Neuronal stem cell (in vitro differentiated cells): ENCODE results near the gene ANXA4.

Experiments used
- DNase-seq: peaks from one replicate; pipeline ENCODE4 v3.0.0-alpha.2; 2013; ENCODE audit warnings: low spot score
- H2AFZ ChIP-seq: one replicate; pipeline ENCODE4 v1.6.1; 2013; ENCODE audit warnings: mild to moderate bottlenecking, low read length, inconsistent platforms
- H2AK5ac ChIP-seq: 2 replicates; pipeline ENCODE4 v1.6.1; 2013; ENCODE audit warnings: low read depth, mild to moderate bottlenecking, inconsistent platforms, low read length, moderate library complexity, mixed read lengths
- H2BK120ac ChIP-seq: 2 replicates; pipeline ENCODE4 v1.6.1; 2013; ENCODE audit warnings: low read depth, mild to moderate bottlenecking, inconsistent platforms, low read length, moderate library complexity, mixed read lengths
- H2BK12ac ChIP-seq: one replicate; pipeline ENCODE4 v1.6.1; 2013; ENCODE audit warnings: low read length, inconsistent platforms
- H2BK15ac ChIP-seq: 2 replicates; pipeline ENCODE4 v1.6.1; 2013; ENCODE audit warnings: mild to moderate bottlenecking, low read length, inconsistent platforms, mixed read lengths
- H2BK5ac ChIP-seq: one replicate; pipeline ENCODE4 v1.6.1; 2013; ENCODE audit warnings: inconsistent platforms, mild to moderate bottlenecking, low read length, moderate library complexity
- H3K14ac ChIP-seq: one replicate; pipeline ENCODE4 v1.6.1; 2013; ENCODE audit warnings: low read length, inconsistent platforms
- H3K18ac ChIP-seq: 2 replicates; pipeline ENCODE4 v1.6.1; 2013; ENCODE audit warnings: low read length, inconsistent platforms
- H3K23ac ChIP-seq: 2 replicates; pipeline ENCODE4 v1.6.1; 2013; ENCODE audit warnings: low read depth, mild to moderate bottlenecking, mixed read lengths, low read length, inconsistent platforms; ENCODE audit not compliant: poor library complexity
- H3K27ac ChIP-seq: replicated peaks from 3 replicates; pipeline ENCODE4 v1.5.1; 2013; ENCODE audit warnings: low read length, inconsistent platforms
- H3K27me3 ChIP-seq, 3 experiments: 2 replicates each; pipeline ENCODE4 v1.6.1; 2013; ENCODE audit warnings: low read length in 3 of 3, mild to moderate bottlenecking in 2 of 3, inconsistent platforms in 1 of 3, low read depth in 1 of 3, mixed read lengths in 1 of 3, moderate library complexity in 1 of 3; ENCODE audit not compliant: control insufficient read depth in 3 of 3, insufficient read depth in 3 of 3
- H3K36me3 ChIP-seq, 2 donors: replicated peaks in 1 of 2; 2 replicates each; pipeline ENCODE4 v1.6.1; 2013; ENCODE audit warnings: low read length in 2 of 2; ENCODE audit not compliant: control insufficient read depth in 2 of 2, insufficient read depth in 2 of 2
- H3K4ac ChIP-seq: 2 replicates; pipeline ENCODE4 v1.6.1; 2013; ENCODE audit warnings: inconsistent platforms, mild to moderate bottlenecking, low read length, moderate library complexity
- H3K4me1 ChIP-seq, 2 donors: 1 replicate in 1 of 2; 2 replicates in 1 of 2; pipeline ENCODE4 v1.6.1; 2013; ENCODE audit warnings: low read length in 2 of 2, low read depth in 1 of 2; ENCODE audit not compliant: control insufficient read depth in 2 of 2, insufficient read depth in 1 of 2
- H3K4me2 ChIP-seq: one replicate; pipeline ENCODE4 v1.6.1; 2013; ENCODE audit warnings: mild to moderate bottlenecking, low read length, inconsistent platforms; ENCODE audit not compliant: insufficient read depth, poor library complexity, severe bottlenecking
- H3K4me3 ChIP-seq, 2 donors: 2 replicates each; pipeline ENCODE4 v1.5.1; 2013; ENCODE audit warnings: low read length in 2 of 2, mild to moderate bottlenecking in 2 of 2, inconsistent platforms in 1 of 2, moderate library complexity in 1 of 2
- H3K79me1 ChIP-seq: one replicate; pipeline ENCODE4 v1.6.1; 2013; ENCODE audit warnings: low read depth, mild to moderate bottlenecking, inconsistent platforms, low read length, moderate library complexity
- H3K9ac ChIP-seq: one replicate; pipeline ENCODE4 v1.6.1; 2013; ENCODE audit warnings: mild to moderate bottlenecking, low read depth, low read length, inconsistent platforms; ENCODE audit not compliant: poor library complexity
- H3K9me3 ChIP-seq, 2 donors: replicated peaks in 1 of 2; 2 replicates each; pipeline versions ENCODE3 to v1.6.1; 2013; ENCODE audit warnings: low read length in 2 of 2, mild to moderate bottlenecking in 2 of 2, inconsistent platforms in 1 of 2, low read depth in 1 of 2, mixed read lengths in 1 of 2, moderate library complexity in 1 of 2; ENCODE audit not compliant: control insufficient read depth in 2 of 2, insufficient read depth in 1 of 2
- H4K8ac ChIP-seq: one replicate; pipeline ENCODE4 v1.6.1; 2013; ENCODE audit warnings: low read depth, mild to moderate bottlenecking, inconsistent platforms, low read length, moderate library complexity
- H4K91ac ChIP-seq: one replicate; pipeline ENCODE4 v1.6.1; 2013; ENCODE audit warnings: low read length, low read depth, mild to moderate bottlenecking, inconsistent platforms; ENCODE audit not compliant: poor library complexity
- WGBS, 2 donors: extraction: QIAGEN DNeasy Blood & Tissue Kit; methylation state at CpG; one replicate each; pipeline ENCODE4 v1.1.7; 2013; ENCODE audit warnings: missing lambda C conversion rate in 2 of 2, mixed read lengths in 1 of 2; ENCODE audit not compliant: insufficient read length in 2 of 2, insufficient replicate concordance in 1 of 2; ENCODE audit errors: extremely low coverage in 2 of 2; 5-methylcytosine and 5-hydroxymethylcytosine counted together

Gene ANXA4

GRCh38 chr2:69694894-69695849, 46.8 kb upstream of the ANXA4 start:
- Histone ChIP-seq H3K4ac (no peak overlapping the region), H3K27me3 (no peaks in the 10 kb centered on the region), H3K4me1 (no peaks in the 10 kb centered on the region), H2AFZ (no peak overlapping the region), H3K14ac (no peak overlapping the region), H3K4me3 (no peak overlapping the region), H4K91ac (no peak overlapping the region), H3K79me1 (no peaks in the 10 kb centered on the region), H2BK15ac (no peak overlapping the region), H3K18ac (no peak overlapping the region), H2BK5ac (no peak overlapping the region), H3K23ac (no peak overlapping the region), H3K36me3 (no peaks in the 10 kb centered on the region), H3K9me3 (no peaks in the 10 kb centered on the region), H3K4me2 (no peak overlapping the region), H2AK5ac (no peak overlapping the region), H3K27ac (no peak overlapping the region), H4K8ac (no peak overlapping the region), H2BK12ac (no peak overlapping the region), H3K9ac (no peak overlapping the region), H2BK120ac (no peak overlapping the region)
- WGBS, 2 donors = no CpG with 5 or more reads among the region's 12 CpGs
- no peak for DNase-seq

- WGBS, 2 donors = no CpG with 5 or more reads among the region's 2 CpGs
- no peak overlapping the region for H3K4me2 ChIP-seq
- no peak for DNase-seq
These were observed 46.1 kb upstream of the ANXA4 start for GRCh38 chr2:69695850-69696216.

GRCh38 chr2:69700381-69700780, 41.6 kb upstream of the ANXA4 start:
- H3K4me1 ChIP-seq = no peaks in the 10 kb centered on the region
- H2BK15ac ChIP-seq = no peak overlapping the region
- WGBS, 2 donors = no CpG with 5 or more reads among the region's 5 CpGs
- no peak overlapping the region for H3K14ac ChIP-seq
- H2AFZ ChIP-seq = no peak overlapping the region
- no peaks in the 10 kb centered on the region for H3K9me3 ChIP-seq
- H4K8ac ChIP-seq = no peak overlapping the region
- H3K23ac ChIP-seq = no peak overlapping the region
- H3K79me1 ChIP-seq = no peaks in the 10 kb centered on the region
- H3K9ac ChIP-seq = no peak overlapping the region
- no peak overlapping the region for H3K18ac ChIP-seq
- H2BK12ac ChIP-seq = no peak overlapping the region
- H2AK5ac ChIP-seq = no peak overlapping the region
- H3K27me3 ChIP-seq = no peaks in the 10 kb centered on the region
- H2BK5ac ChIP-seq = no peak overlapping the region
- H3K4me3 ChIP-seq = no peak overlapping the region
- no peak overlapping the region for H3K4me2 ChIP-seq
- H4K91ac ChIP-seq = no peak overlapping the region
- no peak overlapping the region for H2BK120ac ChIP-seq
- H3K27ac ChIP-seq = no peak overlapping the region
- DNase-seq = no peak
- H3K36me3 ChIP-seq = no peaks in the 10 kb centered on the region
- H3K4ac ChIP-seq = no peak overlapping the region

More at GRCh38 chr2:69695850-69696216, 46.1 kb upstream of the ANXA4 start:
- Histone ChIP-seq H2BK120ac (no peak overlapping the region), H3K36me3 (no peaks in the 10 kb centered on the region), H3K14ac (no peak overlapping the region), H3K27ac (no peak overlapping the region), H3K4me1 (no peaks in the 10 kb centered on the region), H4K91ac (no peak overlapping the region), H2AK5ac (no peak overlapping the region), H3K79me1 (no peaks in the 10 kb centered on the region), H3K9ac (no peak overlapping the region), H3K27me3 (no peaks in the 10 kb centered on the region), H4K8ac (no peak overlapping the region), H3K9me3 (no peaks in the 10 kb centered on the region), H3K4ac (no peak overlapping the region), H2BK5ac (no peak overlapping the region), H3K18ac (no peak overlapping the region), H2BK15ac (no peak overlapping the region), H2AFZ (no peak overlapping the region), H2BK12ac (no peak overlapping the region), H3K4me3 (no peak overlapping the region), H3K23ac (no peak overlapping the region)

DNA sequence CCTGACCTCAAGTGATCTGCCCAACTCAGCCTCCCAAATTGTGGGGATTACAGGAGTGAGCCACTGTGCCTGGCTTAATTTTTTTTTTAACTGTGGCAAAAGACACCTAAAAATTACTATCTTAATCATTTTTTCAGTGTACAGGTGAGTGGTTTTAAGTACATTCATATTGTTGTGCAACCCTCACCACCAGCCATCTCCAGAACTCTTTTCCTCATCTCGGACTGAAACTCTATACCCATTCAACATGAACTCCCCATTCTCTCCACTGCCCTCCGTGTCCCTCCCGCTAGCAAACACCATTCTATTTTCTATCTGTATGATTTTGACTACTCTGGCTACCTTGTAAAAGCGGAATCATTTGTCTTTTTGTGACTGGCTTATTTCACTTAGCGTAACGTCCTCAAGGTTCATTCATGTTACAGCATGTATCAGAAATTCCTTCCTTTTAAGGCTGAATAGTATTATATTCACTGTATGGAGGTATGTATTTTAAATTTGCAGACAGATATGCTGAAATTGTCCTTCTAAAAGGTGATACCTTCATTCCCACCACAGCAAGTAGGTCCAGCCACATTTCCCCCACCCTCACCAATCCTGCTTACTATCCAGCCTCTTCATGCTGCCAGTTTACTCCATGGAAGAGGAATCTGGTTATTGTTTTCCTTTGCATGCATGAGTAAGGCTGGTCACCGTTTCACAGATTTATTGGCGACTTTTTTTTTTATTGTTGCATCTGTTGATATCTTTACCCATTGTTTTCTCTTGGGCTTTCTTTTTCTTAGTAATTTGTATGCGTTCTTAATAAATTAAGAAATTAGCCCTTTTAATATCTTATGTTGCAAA, 40.6 kb upstream of the ANXA4 start:
- H4K8ac ChIP-seq = no peak overlapping the region
- no peak overlapping the region for H2BK15ac ChIP-seq
- no peak overlapping the region for H3K4me3 ChIP-seq
- no peaks in the 10 kb centered on the region for H3K27me3 ChIP-seq
- no peak overlapping the region for H3K4me2 ChIP-seq
- no peak overlapping the region for H3K18ac ChIP-seq
- H2AFZ ChIP-seq = no peak overlapping the region
- no peak overlapping the region for H2AK5ac ChIP-seq
- no peak overlapping the region for H3K27ac ChIP-seq
- WGBS, 2 donors = no CpG with 5 or more reads among the region's 9 CpGs
- no peaks in the 10 kb centered on the region for H3K36me3 ChIP-seq
- DNase-seq = no peak
- H4K91ac ChIP-seq = no peak overlapping the region
- H3K14ac ChIP-seq = no peak overlapping the region
- no peak overlapping the region for H3K9ac ChIP-seq
- H2BK5ac ChIP-seq = no peak overlapping the region
- no peaks in the 10 kb centered on the region for H3K79me1 ChIP-seq
- H3K4me1 ChIP-seq = no peaks in the 10 kb centered on the region
- H2BK12ac ChIP-seq = no peak overlapping the region
- no peaks in the 10 kb centered on the region for H3K9me3 ChIP-seq
- no peak overlapping the region for H2BK120ac ChIP-seq
- H3K4ac ChIP-seq = no peak overlapping the region
- H3K23ac ChIP-seq = no peak overlapping the region
